Spleen (tissue), 11 donors: Measurements from ENCODE around the gene S100A4. TPM values are rescaled to one million over a fixed set of nuclear protein-coding genes. Genes with fewer than 3 reads are reported as not detected.

Source experiments
- DNase-seq: peaks from one replicate; pipeline ENCODE4 v3.0.0-alpha.2; 2020
- H3K27ac ChIP-seq, 8 donors: fragments of 200-600 bp; sonication (generic) in 7 of 8; 1 replicate in 4 of 8; 2 replicates in 4 of 8; pipeline versions ENCODE4 v1.5.0 to v1.8.0; 2016 to 2021; ENCODE audit warnings: inconsistent platforms in 4 of 8, mild to moderate bottlenecking in 4 of 8, moderate library complexity in 1 of 8
- H3K27me3 ChIP-seq, 7 donors: fragments of 200-600 bp; sonication (generic) in 6 of 7; replicated peaks in 1 of 7; 1 replicate in 4 of 7; 2 replicates in 3 of 7; pipeline versions ENCODE4 v1.5.0 to v1.8.0; 2016 to 2021; ENCODE audit warnings: inconsistent platforms in 3 of 7, mild to moderate bottlenecking in 1 of 7
- H3K36me3 ChIP-seq, 6 donors: fragments of 200-600 bp; sonication (generic) in 5 of 6; 1 replicate in 4 of 6; 2 replicates in 2 of 6; pipeline versions ENCODE4 v1.5.0 to v1.8.0; 2016 to 2021; ENCODE audit warnings: inconsistent platforms in 2 of 6
- H3K4me1 ChIP-seq, 6 donors: fragments of 200-600 bp; sonication (generic) in 5 of 6; 1 replicate in 3 of 6; 2 replicates in 3 of 6; pipeline versions ENCODE4 v1.5.0 to v1.8.0; 2016 to 2021; ENCODE audit warnings: inconsistent platforms in 3 of 6
- H3K4me3 ChIP-seq, 8 donors: fragments of 200-600 bp; sonication (generic) in 7 of 8; 1 replicate in 4 of 8; 2 replicates in 4 of 8; pipeline versions ENCODE4 v1.5.0 to v1.8.0; 2016 to 2021; ENCODE audit warnings: inconsistent platforms in 4 of 8, mild to moderate bottlenecking in 4 of 8, moderate library complexity in 2 of 8
- H3K9me3 ChIP-seq, 8 donors: fragments of 200-600 bp; sonication (generic) in 7 of 8; 1 replicate in 4 of 8; 2 replicates in 4 of 8; pipeline versions ENCODE4 v1.5.0 to v1.8.0; 2016 to 2021; ENCODE audit warnings: inconsistent platforms in 4 of 8
- CTCF ChIP-seq, 11 experiments: fragments of 200-600 bp in 7 of 11; fragments of 450-650 bp in 4 of 11; sonication (generic) in 4 of 11; IDR thresholded peaks in 8 of 11; conservative IDR thresholded peaks in 3 of 11; 1 replicate in 7 of 11; 2 replicates in 4 of 11; pipeline versions ENCODE4 v1.4.0 to v1.8.0; 2016 to 2021; ENCODE audit warnings: antibody characterized with exemption in 11 of 11, inconsistent platforms in 4 of 11, mild to moderate bottlenecking in 1 of 11
- POLR2A ChIP-seq, 3 donors: fragments of 450-650 bp; IDR thresholded peaks; one replicate each; pipeline ENCODE4 v1.5.1; 2017; ENCODE audit warnings: antibody characterized with exemption in 3 of 3, mild to moderate bottlenecking in 1 of 3
- POLR2AphosphoS5 ChIP-seq, 3 donors: sonication (generic); formaldehyde crosslinking; IDR thresholded peaks; one replicate each; pipeline ENCODE4 v1.5.1; 2017; ENCODE audit warnings: antibody characterized with exemption in 3 of 3
- WGBS, 5 donors: extraction: QIAGEN DNeasy Blood & Tissue Kit in 3 of 5; methylation state at CpG; one replicate each; pipeline versions ENCODE4 v1.1.5 to v1.1.7; 2013 to 2018; 5-methylcytosine and 5-hydroxymethylcytosine counted together
- intact Hi-C: fragments of 100-400 bp; cut with DNase I; formaldehyde crosslinking; loops from one replicate; pipeline ENCODE4 v1.15.0; 2023; ENCODE audit warnings: low total_unique reads
- polyA plus RNA-seq, 3 donors: library from polyadenylated mRNA; stranded (reverse); fragments of 200-250 nt; gene quantifications; one replicate each; pipeline ENCODE4 v1.2.1, GENCODE V29; 2013
- total RNA-seq, 7 donors: library from RNA; depleted of rRNA in 3 of 7; stranded (reverse); fragments of >200 nt in 3 of 7; fragmentation: NEBNext Ultra II Directional in 4 of 7; extraction: Animal tissue kit (Norgen Biotek cat#: 25700) in 4 of 7; gene quantifications; one replicate each; pipeline versions ENCODE4 v1.1.0 to v1.2.1, GENCODE V29; 2016 to 2021
- donor health status: healthy with polysubstance abuse.
- donor health status: DM: no; HTN: no; CAD: no; lungs with moderate emphysema.
- donor health status: DM: no; HTN: no; CAD: no.
- donor health status: Bipolar disorder and iron deficiency.
- donor health status: healthy.
- donor health status: DM: no; HTN: no; CAD: no.
- donor health status: DM: yes; HTN: yes; CAD: no.

Gene S100A4
- total and polyA plus RNA-seq, 10 donors = 161 to 755 (median 321) TPM

- 83 to 92% (median 90%) methylated on average over 3 of the region's 3 CpGs for WGBS, 5 donors
- intact Hi-C loops = no loop called here
- H3K4me3 ChIP-seq = no peak overlapping the region
- no peaks in the 10 kb centered on the region for H3K36me3 ChIP-seq
- H3K9me3 ChIP-seq = no peaks in the 10 kb centered on the region
- no peak for DNase-seq
- TF ChIP-seq POLR2AphosphoS5 (IDR thresholded peaks at IDR 0.05) (no peak), POLR2A (IDR thresholded peaks at IDR 0.05) (no peak), CTCF (IDR thresholded peaks at IDR 0.05 in 8 of 11, conservative IDR thresholded peaks at IDR 0.05 in 3 of 11) (no peak)
- H3K4me1 ChIP-seq = peaks cover 0 to 32% (median 9%) of the 10 kb centered on the region in 6 donors
- no peak overlapping the region for H3K27ac ChIP-seq
- H3K27me3 ChIP-seq = no peaks in the 10 kb centered on the region
Observed at GRCh38 chr1:153519242-153519641, 26.4 kb downstream of the S100A4 start.

GRCh38 chr1:153515504-153516394, 29.9 kb downstream of the S100A4 start:
- H3K36me3 ChIP-seq = no peaks in the 10 kb centered on the region
- intact Hi-C loops = no loop called here
- H3K27ac ChIP-seq = peak overlapping the region in 7 of 8 donors; percentile 10 to 87 (median 59)
- DNase-seq = peak; percentile 73
- no peak overlapping the region for H3K4me3 ChIP-seq
- no peaks in the 10 kb centered on the region for H3K27me3 ChIP-seq
- WGBS, 5 donors = 42 to 55% (median 50%) methylated on average over 8 of the region's 8 CpGs
- H3K9me3 ChIP-seq = no peaks in the 10 kb centered on the region
- peaks cover 0 to 47% (median 14%) of the 10 kb centered on the region in 6 donors for H3K4me1 ChIP-seq
- TF ChIP-seq POLR2A (IDR thresholded peaks at IDR 0.05) (no peak), CTCF (IDR thresholded peaks at IDR 0.05 in 8 of 11, conservative IDR thresholded peaks at IDR 0.05 in 3 of 11) (no peak), POLR2AphosphoS5 (IDR thresholded peaks at IDR 0.05) (no peak)

- Histone ChIP-seq H3K27ac (peak overlapping the region in 1 of 8 donors; percentile 87), H3K4me1 (peaks cover 0 to 47% (median 16%) of the 10 kb centered on the region in 6 donors), H3K27me3 (no peaks in the 10 kb centered on the region), H3K36me3 (no peaks in the 10 kb centered on the region), H3K9me3 (no peaks in the 10 kb centered on the region), H3K4me3 (no peak overlapping the region)
- intact Hi-C loops = no loop called here
- 91 to 93% (median 91%) methylated on average over 7 of the region's 7 CpGs for WGBS, 5 donors
- TF ChIP-seq CTCF (IDR thresholded peaks at IDR 0.05 in 8 of 11, conservative IDR thresholded peaks at IDR 0.05 in 3 of 11) = no peak
- no peak for TF ChIP-seq POLR2A (IDR thresholded peaks at IDR 0.05)
- no peak for TF ChIP-seq POLR2AphosphoS5 (IDR thresholded peaks at IDR 0.05)
- no peak for DNase-seq
Observed at GRCh38 chr1:153513666-153514065, 31.9 kb downstream of the S100A4 start.

- H3K27me3 ChIP-seq = no peaks in the 10 kb centered on the region
- no peak overlapping the region for H3K27ac ChIP-seq
- no peak for DNase-seq
- H3K4me3 ChIP-seq = no peak overlapping the region
- H3K36me3 ChIP-seq = no peaks in the 10 kb centered on the region
- WGBS, 5 donors = 57 to 81% (median 78%) methylated on average over 3 of the region's 3 CpGs
- TF ChIP-seq CTCF (IDR thresholded peaks at IDR 0.05 in 8 of 11, conservative IDR thresholded peaks at IDR 0.05 in 3 of 11) (no peak), POLR2A (IDR thresholded peaks at IDR 0.05) (no peak), POLR2AphosphoS5 (IDR thresholded peaks at IDR 0.05) (no peak)
- peaks cover 0 to 43% (median 16%) of the 10 kb centered on the region in 6 donors for H3K4me1 ChIP-seq
- H3K9me3 ChIP-seq = no peaks in the 10 kb centered on the region
- intact Hi-C loops = no loop called here
Observed at GRCh38 chr1:153513023-153513422, 32.6 kb downstream of the S100A4 start.
